ENCODE measurements around the gene YIPF5.

Gene YIPF5

GRCh38 chr5:144126707-144127106, 43.8 kb downstream of the YIPF5 start:
- in situ Hi-C loops (cut with HindIII; ENCODE audit: low sequenced_read_pairs) = no loop called here

- in situ Hi-C loops (cut with HindIII; ENCODE audit: low sequenced_read_pairs) = no loop called here
These were observed 45.2 kb downstream of the YIPF5 start for GRCh38 chr5:144125163-144125726.

- in situ Hi-C loops (cut with HindIII; ENCODE audit: low sequenced_read_pairs) = no loop called here
These were observed 47.8 kb downstream of the YIPF5 start for GRCh38 chr5:144122641-144123040.

- in situ Hi-C loops (cut with HindIII; ENCODE audit: low sequenced_read_pairs) = no loop called here
These were observed 48.4 kb downstream of the YIPF5 start for GRCh38 chr5:144122081-144122480.

GRCh38 chr5:144121577-144121976, 48.9 kb downstream of the YIPF5 start:
- in situ Hi-C loops (cut with HindIII; ENCODE audit: low sequenced_read_pairs) = no loop called here

GRCh38 chr5:144120661-144121180, 49.7 kb downstream of the YIPF5 start:
- in situ Hi-C loops (cut with HindIII; ENCODE audit: low sequenced_read_pairs) = no loop called here

- in situ Hi-C loops (cut with HindIII; ENCODE audit: low sequenced_read_pairs) = no loop called here
These were observed 53.0 kb downstream of the YIPF5 start for GRCh38 chr5:144117412-144117811.

GRCh38 chr5:144114571-144114970, 55.9 kb downstream of the YIPF5 start:
- in situ Hi-C loops (cut with HindIII; ENCODE audit: low sequenced_read_pairs) = no loop called here

All from DLD1 (cell line).